Measurements from ENCODE around the gene SIPA1L3. TPM values are rescaled to one million over a fixed set of nuclear protein-coding genes. Genes with fewer than 3 reads are reported as not detected.

Gene SIPA1L3
- total and polyA plus RNA-seq, 9 of the 15 experiments (the other 6 are each of a cell fraction or from before 2014, with no cell fraction given) = 0.01 to 6.1 (median 2.5) TPM

DNA sequence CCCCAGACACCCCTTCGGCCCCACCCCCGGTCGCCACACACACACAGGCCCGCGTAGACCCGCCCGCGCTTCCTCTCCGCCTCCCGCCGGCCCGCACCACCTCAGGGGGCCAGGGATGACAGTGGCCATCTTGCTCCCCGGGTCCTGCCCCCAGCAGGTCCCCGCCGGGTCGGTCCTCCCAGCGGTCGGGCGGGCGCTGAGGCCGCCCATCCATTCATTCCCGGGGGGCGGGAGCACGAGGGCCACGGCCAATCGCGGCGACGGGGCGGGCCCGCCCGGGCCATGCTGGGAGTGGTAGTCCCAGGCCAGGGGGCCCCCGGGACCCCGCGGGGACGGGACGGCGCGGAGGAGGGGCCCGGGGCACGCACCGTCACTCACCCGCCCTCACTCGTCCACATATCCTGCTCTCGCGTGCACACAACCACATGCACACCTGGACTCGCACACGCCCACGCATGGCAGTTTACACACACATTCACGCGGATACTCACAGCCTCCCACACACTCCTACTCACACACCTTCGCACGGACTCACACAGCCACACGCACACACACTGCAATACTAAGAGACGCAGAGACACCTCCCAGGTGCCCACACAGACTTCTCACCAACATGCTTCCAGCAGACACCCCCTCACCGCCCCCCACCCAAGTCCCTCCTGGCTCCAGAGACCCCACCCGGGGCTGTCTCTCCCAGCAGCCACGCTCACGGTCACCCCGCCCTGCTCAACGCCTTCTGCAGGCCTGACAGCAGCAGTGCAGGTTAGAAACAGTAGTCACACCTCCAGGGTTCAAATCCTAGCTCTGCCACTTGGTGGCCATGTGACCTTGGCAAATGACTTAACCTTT, 317.2 kb downstream of the SIPA1L3 start, which contains the start of gene DPF1 (continued):
- no peak for TF ChIP-seq ILK (tag; IDR thresholded peaks at IDR 0.05; ENCODE audit: borderline replicate concordance, low read depth)
- TF ChIP-seq DNMT1 (IDR thresholded peaks at IDR 0.05) = no peak
- TF ChIP-seq RBM17 (IDR thresholded peaks at IDR 0.05; ENCODE audit: borderline replicate concordance, low read depth, low read length) = no peak
- TF ChIP-seq ARID1B (IDR thresholded peaks at IDR 0.05) = 0 out of 2 replicates have a peak, but pooled peaks have one; percentile 29
- TF ChIP-seq, protein P1, sequence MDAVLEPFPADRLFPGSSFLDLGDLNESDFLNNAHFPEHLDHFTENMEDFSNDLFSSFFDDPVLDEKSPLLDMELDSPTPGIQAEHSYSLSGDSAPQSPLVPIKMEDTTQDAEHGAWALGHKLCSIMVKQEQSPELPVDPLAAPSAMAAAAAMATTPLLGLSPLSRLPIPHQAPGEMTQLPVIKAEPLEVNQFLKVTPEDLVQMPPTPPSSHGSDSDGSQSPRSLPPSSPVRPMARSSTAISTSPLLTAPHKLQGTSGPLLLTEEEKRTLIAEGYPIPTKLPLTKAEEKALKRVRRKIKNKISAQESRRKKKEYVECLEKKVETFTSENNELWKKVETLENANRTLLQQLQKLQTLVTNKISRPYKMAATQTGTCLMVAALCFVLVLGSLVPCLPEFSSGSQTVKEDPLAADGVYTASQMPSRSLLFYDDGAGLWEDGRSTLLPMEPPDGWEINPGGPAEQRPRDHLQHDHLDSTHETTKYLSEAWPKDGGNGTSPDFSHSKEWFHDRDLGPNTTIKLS (IDR thresholded peaks at IDR 0.05; ENCODE audit: borderline replicate concordance, low read depth) = peak; percentile 72; the same call in 1 of the 2 replicates
- TF ChIP-seq NRF1 (conservative IDR thresholded peaks at IDR 0.05 in 1 of 2, IDR thresholded peaks at IDR 0.05 in 1 of 2) = peak; percentile 57 to 64; a peak in 3 of 4 replicates
- TF ChIP-seq CBFA2T3 (IDR thresholded peaks at IDR 0.05) = peak; percentile 44
- no peak for TF ChIP-seq TOE1 (IDR thresholded peaks at IDR 0.05; ENCODE audit: borderline replicate concordance)
- no peak for TF ChIP-seq TOE1 (CRISPR knock-in tag; IDR thresholded peaks at IDR 0.05; ENCODE audit: borderline replicate concordance, low read depth)
- TF ChIP-seq, protein P2, sequence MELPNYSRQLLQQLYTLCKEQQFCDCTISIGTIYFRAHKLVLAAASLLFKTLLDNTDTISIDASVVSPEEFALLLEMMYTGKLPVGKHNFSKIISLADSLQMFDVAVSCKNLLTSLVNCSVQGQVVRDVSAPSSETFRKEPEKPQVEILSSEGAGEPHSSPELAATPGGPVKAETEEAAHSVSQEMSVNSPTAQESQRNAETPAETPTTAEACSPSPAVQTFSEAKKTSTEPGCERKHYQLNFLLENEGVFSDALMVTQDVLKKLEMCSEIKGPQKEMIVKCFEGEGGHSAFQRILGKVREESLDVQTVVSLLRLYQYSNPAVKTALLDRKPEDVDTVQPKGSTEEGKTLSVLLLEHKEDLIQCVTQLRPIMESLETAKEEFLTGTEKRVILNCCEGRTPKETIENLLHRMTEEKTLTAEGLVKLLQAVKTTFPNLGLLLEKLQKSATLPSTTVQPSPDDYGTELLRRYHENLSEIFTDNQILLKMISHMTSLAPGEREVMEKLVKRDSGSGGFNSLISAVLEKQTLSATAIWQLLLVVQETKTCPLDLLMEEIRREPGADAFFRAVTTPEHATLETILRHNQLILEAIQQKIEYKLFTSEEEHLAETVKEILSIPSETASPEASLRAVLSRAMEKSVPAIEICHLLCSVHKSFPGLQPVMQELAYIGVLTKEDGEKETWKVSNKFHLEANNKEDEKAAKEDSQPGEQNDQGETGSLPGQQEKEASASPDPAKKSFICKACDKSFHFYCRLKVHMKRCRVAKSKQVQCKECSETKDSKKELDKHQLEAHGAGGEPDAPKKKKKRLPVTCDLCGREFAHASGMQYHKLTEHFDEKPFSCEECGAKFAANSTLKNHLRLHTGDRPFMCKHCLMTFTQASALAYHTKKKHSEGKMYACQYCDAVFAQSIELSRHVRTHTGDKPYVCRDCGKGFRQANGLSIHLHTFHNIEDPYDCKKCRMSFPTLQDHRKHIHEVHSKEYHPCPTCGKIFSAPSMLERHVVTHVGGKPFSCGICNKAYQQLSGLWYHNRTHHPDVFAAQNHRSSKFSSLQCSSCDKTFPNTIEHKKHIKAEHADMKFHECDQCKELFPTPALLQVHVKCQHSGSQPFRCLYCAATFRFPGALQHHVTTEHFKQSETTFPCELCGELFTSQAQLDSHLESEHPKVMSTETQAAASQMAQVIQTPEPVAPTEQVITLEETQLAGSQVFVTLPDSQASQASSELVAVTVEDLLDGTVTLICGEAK (IDR thresholded peaks at IDR 0.05) = 0 out of 2 replicates have a peak, but pooled peaks have one; percentile 21
- TF ChIP-seq, protein P2 (CRISPR knock-in tag; IDR thresholded peaks at IDR 0.05) = no peak
- TF ChIP-seq, protein P3, sequence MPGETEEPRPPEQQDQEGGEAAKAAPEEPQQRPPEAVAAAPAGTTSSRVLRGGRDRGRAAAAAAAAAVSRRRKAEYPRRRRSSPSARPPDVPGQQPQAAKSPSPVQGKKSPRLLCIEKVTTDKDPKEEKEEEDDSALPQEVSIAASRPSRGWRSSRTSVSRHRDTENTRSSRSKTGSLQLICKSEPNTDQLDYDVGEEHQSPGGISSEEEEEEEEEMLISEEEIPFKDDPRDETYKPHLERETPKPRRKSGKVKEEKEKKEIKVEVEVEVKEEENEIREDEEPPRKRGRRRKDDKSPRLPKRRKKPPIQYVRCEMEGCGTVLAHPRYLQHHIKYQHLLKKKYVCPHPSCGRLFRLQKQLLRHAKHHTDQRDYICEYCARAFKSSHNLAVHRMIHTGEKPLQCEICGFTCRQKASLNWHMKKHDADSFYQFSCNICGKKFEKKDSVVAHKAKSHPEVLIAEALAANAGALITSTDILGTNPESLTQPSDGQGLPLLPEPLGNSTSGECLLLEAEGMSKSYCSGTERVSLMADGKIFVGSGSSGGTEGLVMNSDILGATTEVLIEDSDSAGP (CRISPR knock-in tag; IDR thresholded peaks at IDR 0.05) = no peak
- no peak for TF ChIP-seq ZKSCAN3 (CRISPR knock-in tag; IDR thresholded peaks at IDR 0.05)
- peak; percentile 75; the same call in 1 of the 2 replicates for TF ChIP-seq LARP7 (IDR thresholded peaks at IDR 0.05)
- TF ChIP-seq TEAD4 (IDR thresholded peaks at IDR 0.05; ENCODE audit: low read length) = peak; percentile 27; the same call in 1 of the 2 replicates
- no peak for TF ChIP-seq TEAD4 (CRISPR knock-in tag; IDR thresholded peaks at IDR 0.05; ENCODE audit: borderline replicate concordance)

All from K562 (cell line).